ENCODE measurements around the gene CLIC5.

Gene CLIC5

GRCh38 chr6:45900808-45901752 is 114.6 kb downstream of the CLIC5 start:
- DNase-seq (ENCODE audit: extremely low read depth in 1 of 2, low read depth in 1 of 2): no peak

GRCh38 chr6:45899683-45899946 is 116.0 kb downstream of the CLIC5 start:
- no peak for DNase-seq (ENCODE audit: extremely low read depth in 1 of 2, low read depth in 1 of 2)

GRCh38 chr6:45898941-45899682 is 116.5 kb downstream of the CLIC5 start:
- no peak for DNase-seq (ENCODE audit: extremely low read depth in 1 of 2, low read depth in 1 of 2)

- no peak for DNase-seq (ENCODE audit: extremely low read depth in 1 of 2, low read depth in 1 of 2)
Measured at GRCh38 chr6:45896783-45897441, 118.7 kb downstream of the CLIC5 start.

GRCh38 chr6:45895569-45895968 is 120.1 kb downstream of the CLIC5 start:
- no peak for DNase-seq (ENCODE audit: extremely low read depth in 1 of 2, low read depth in 1 of 2)

- DNase-seq (ENCODE audit: extremely low read depth in 1 of 2, low read depth in 1 of 2): no peak
Measured at GRCh38 chr6:45892696-45893245, 122.9 kb downstream of the CLIC5 start.

GRCh38 chr6:45892196-45892595 is 123.5 kb downstream of the CLIC5 start:
- no peak for DNase-seq (ENCODE audit: extremely low read depth in 1 of 2, low read depth in 1 of 2)

GRCh38 chr6:45886776-45887175 is 128.9 kb downstream of the CLIC5 start:
- no peak for DNase-seq (ENCODE audit: extremely low read depth in 1 of 2, low read depth in 1 of 2)

- DNase-seq (ENCODE audit: extremely low read depth in 1 of 2, low read depth in 1 of 2): no peak
Measured at GRCh38 chr6:45884336-45884735, 131.3 kb downstream of the CLIC5 start.

GRCh38 chr6:45882671-45883070 is 133.0 kb downstream of the CLIC5 start:
- no peak for DNase-seq (ENCODE audit: extremely low read depth in 1 of 2, low read depth in 1 of 2)

- no peak for DNase-seq (ENCODE audit: extremely low read depth in 1 of 2, low read depth in 1 of 2)
Measured at GRCh38 chr6:45881705-45882467, 133.8 kb downstream of the CLIC5 start.

GRCh38 chr6:45880676-45881075 is 135.0 kb downstream of the CLIC5 start:
- DNase-seq (ENCODE audit: extremely low read depth in 1 of 2, low read depth in 1 of 2): no peak

- DNase-seq (ENCODE audit: extremely low read depth in 1 of 2, low read depth in 1 of 2): no peak
Measured at GRCh38 chr6:45880159-45880558, 135.5 kb downstream of the CLIC5 start.

GRCh38 chr6:45877970-45878590 is 137.6 kb downstream of the CLIC5 start:
- no peak for DNase-seq (ENCODE audit: extremely low read depth in 1 of 2, low read depth in 1 of 2)

GRCh38 chr6:45872827-45873365 is 142.8 kb downstream of the CLIC5 start:
- DNase-seq (ENCODE audit: extremely low read depth in 1 of 2, low read depth in 1 of 2): no peak

GRCh38 chr6:45870531-45870930 is 145.1 kb downstream of the CLIC5 start:
- no peak for DNase-seq (ENCODE audit: extremely low read depth in 1 of 2, low read depth in 1 of 2)

GRCh38 chr6:45864651-45865050 is 151.0 kb downstream of the CLIC5 start:
- DNase-seq (ENCODE audit: extremely low read depth in 1 of 2, low read depth in 1 of 2): no peak

- no peak for DNase-seq (ENCODE audit: extremely low read depth in 1 of 2, low read depth in 1 of 2)
Measured at GRCh38 chr6:45858691-45859090, 157.0 kb downstream of the CLIC5 start.

GRCh38 chr6:45857827-45858226 is 157.8 kb downstream of the CLIC5 start:
- DNase-seq (ENCODE audit: extremely low read depth in 1 of 2, low read depth in 1 of 2): no peak

All from stimulated activated CD8-positive, alpha-beta memory T cell treated with anti-CD3 and anti-CD28 coated beads, Interleukin-7, amount 100 ng/mL, for 48 hours (primary cell).